GM12864 (cell line): ENCODE results near the gene OBSCN.
"Not testable (repeated sequence)": the region's sequence is repeated elsewhere in the genome, so short reads cannot be mapped to it uniquely, and the experiment has no call there.

Source experiments
- DNase-seq: peaks from one replicate; pipeline ENCODE4 v3.0.0-alpha.2; 2011; ENCODE audit warnings: low read depth
- H3K4me3 ChIP-seq: 2 replicates; pipeline ENCODE4 v1.5.1; 2011; ENCODE audit warnings: mild to moderate bottlenecking, low read depth, low read length, control low read depth
- CTCF ChIP-seq: IDR thresholded peaks from 2 replicates; pipeline ENCODE4 v1.5.1; 2011; ENCODE audit warnings: low read depth, mild to moderate bottlenecking, moderate library complexity, low read length, control low read depth, inconsistent platforms; ENCODE audit errors: missing control alignments

The OBSCN gene

DNA sequence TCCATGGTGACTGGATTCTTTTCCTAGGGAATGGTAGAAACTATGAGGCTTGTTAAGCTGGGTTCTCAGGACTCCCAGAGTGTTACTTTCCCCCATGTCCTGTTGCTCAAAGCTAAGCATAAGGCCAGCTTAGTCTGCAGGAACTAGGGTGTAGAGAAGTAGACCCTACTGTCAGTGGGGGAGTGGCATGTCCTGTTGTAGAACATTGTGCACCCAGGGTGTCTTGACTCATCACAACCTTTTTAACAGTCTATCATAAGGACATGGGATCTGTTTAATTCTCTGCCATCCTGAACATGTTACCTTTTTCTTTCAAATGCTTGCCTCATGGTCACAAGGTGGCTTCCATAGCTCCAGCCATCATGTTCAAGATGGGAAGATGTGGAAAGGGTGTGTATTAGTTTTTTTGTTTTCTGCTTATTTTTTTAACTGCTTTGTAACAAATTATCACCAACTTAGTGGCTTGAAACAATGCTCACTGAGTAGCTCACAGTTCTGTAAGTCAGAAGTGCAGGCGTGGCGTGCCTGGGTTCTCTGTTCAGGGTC is 17.4 kb downstream of the OBSCN start:
- no peak for DNase-seq

GRCh38 chr1:228225740-228226139 is 17.9 kb downstream of the OBSCN start:
- no peak for TF ChIP-seq CTCF
- no peak overlapping the region for H3K4me3 ChIP-seq
- no peak for DNase-seq

More for the DNA sequence above, 17.4 kb downstream of the OBSCN start:
- H3K4me3 ChIP-seq: no peak overlapping the region
- no peak for TF ChIP-seq CTCF

DNA sequence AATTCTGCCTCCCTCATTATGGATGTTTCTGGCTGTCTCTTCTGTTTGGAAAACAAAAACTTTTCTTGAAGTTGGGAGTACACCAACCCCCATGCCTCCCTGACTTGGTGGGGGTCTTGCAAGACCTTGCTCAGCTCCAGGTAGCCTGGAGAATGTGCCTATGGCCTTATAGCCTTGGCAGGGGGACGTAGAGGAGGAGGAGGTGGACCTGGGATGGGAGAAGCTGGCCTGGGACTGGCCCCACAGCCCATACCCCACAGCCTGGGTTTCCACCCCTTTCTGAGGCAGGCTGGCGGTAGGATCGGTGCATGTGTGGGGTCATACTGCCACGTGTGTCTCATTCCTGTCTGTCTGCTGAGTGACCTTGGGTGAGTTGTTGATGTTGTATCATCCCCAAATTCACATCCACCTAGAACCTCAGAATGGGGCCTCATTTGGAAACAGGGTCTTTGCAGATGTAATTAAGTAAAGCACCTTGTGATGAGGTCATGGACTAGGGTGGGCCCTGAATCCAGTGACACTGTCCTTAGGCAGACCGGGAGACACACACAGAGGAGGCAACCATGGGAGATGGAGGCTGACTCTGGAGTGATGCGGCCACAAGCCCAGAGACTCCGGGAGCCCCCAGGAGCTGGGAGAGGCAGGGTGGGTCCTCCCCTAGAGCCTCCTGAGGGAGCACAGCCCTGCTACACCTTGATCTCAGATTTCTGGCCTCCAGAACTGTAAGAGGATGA is 18.5 kb downstream of the OBSCN start:
- no peak for TF ChIP-seq CTCF
- no peak for DNase-seq
- H3K4me3 ChIP-seq: no peak overlapping the region

GRCh38 chr1:228226956-228227791 is 19.3 kb downstream of the OBSCN start:
- no peak overlapping the region for H3K4me3 ChIP-seq
- TF ChIP-seq CTCF: peak; percentile 24
- no peak for DNase-seq

DNA sequence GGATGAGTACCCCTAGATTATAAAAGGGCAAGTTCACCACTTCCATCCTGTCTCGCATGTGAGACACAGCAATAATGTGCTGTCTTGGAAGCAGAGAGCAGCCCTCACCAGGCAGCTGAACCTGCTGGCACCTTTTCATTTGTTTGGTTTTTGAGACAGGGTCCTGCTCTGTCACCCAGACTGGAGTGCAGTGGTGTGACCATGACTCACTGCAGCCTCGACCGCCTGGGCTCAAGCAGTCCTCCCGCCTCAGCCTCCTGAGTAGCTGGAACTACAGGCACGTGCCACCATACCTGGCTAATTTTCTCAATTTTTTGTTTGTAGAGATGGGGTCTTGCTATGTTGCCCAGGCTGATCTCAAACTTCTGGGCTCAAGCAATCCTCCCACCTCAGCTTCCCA is 20.3 kb downstream of the OBSCN start:
- H3K4me3 ChIP-seq, DNase-seq: not testable (repeated sequence)

DNA sequence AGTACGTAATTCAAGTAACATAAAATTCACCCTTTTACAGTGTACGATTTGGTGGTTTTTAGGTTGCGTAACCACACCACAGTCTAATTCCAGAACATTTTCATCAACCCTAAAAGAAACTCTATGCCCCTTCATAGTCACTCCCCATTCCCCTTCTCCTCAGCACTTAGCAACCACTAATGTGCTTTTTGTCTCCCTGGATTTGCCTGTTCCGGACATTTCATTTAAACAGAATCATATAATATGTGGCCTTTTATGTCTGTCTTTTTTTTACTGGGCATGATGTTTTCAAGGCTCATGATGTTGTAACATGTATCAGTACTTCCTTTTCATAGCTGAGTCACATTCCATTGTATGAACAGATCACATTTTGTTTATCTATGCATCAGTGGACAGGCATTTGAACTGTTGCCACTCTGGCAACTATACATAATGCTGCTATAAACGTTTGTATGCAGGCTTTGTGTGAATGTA is 20.8 kb downstream of the OBSCN start:
- no peak overlapping the region for H3K4me3 ChIP-seq
- no peak for TF ChIP-seq CTCF
- no peak for DNase-seq

GRCh38 chr1:228231189-228231588 is 23.3 kb downstream of the OBSCN start:
- DNase-seq: no peak
- no peak for TF ChIP-seq CTCF

More at GRCh38 chr1:228231189-228231588, 23.3 kb downstream of the OBSCN start:
- H3K4me3 ChIP-seq: no peak overlapping the region
